ENCODE measurements around the gene FHAD1. TPM values are rescaled to one million over a fixed set of nuclear protein-coding genes. Genes with fewer than 3 reads are reported as not detected.

FHAD1 gene
- total RNA-seq, 2 experiments from 2014 or later: not detected

GRCh38 chr1:15364740-15365139 is 117.7 kb downstream of the FHAD1 start:
- ChIA-PET POLR2A (no interaction called here), CTCF (interaction anchor here (0.6 kb wide), 1 partner anchor 31 kb away, joined by 3 read pairs; no protein-coding TSS in a partner anchor)
- Histone ChIP-seq H3K36me3 (ENCODE audit: insufficient read depth, low read length) (no peaks in the 10 kb centered on the region), H3K27me3 (ENCODE audit: control insufficient read depth in 1 of 2, insufficient read depth in 2 of 2, low read length in 2 of 2) (no peaks in the 10 kb centered on the region), H3K27ac (ENCODE audit: low read depth in 1 of 2, low read length in 2 of 2) (no peak overlapping the region), H3K4me3 (ENCODE audit: low read length) (no peak overlapping the region), H3K9me3 (ENCODE audit: control insufficient read depth in 1 of 2, insufficient read depth in 1 of 2, low read length in 2 of 2) (no peaks in the 10 kb centered on the region), H3K4me1 (ENCODE audit: insufficient read depth, low read length) (no peaks in the 10 kb centered on the region)
- Mint-ChIP-seq H3K36me3 (ENCODE audit: low read depth) (no peaks in the 10 kb centered on the region), H3K27me3 (no peaks in the 10 kb centered on the region), H3K27ac (no peak overlapping the region), H3K9me3 (no peaks in the 10 kb centered on the region), H3K4me1 (ENCODE audit: low read depth) (no peaks in the 10 kb centered on the region), H3K4me3 (no peak overlapping the region)
- ATAC-seq (ENCODE audit: poor library complexity) (no peak), DNase-seq (peak in 3 of 14 experiments; percentile 9 to 42 (median 21))
- intact Hi-C loops (cut with DNase I, micrococcal nuclease): loop anchor here in 1 of 2 experiments (5.0 kb wide), 1 partner anchor 37 kb away; no protein-coding TSS in a partner anchor
- TF ChIP-seq, protein P1, sequence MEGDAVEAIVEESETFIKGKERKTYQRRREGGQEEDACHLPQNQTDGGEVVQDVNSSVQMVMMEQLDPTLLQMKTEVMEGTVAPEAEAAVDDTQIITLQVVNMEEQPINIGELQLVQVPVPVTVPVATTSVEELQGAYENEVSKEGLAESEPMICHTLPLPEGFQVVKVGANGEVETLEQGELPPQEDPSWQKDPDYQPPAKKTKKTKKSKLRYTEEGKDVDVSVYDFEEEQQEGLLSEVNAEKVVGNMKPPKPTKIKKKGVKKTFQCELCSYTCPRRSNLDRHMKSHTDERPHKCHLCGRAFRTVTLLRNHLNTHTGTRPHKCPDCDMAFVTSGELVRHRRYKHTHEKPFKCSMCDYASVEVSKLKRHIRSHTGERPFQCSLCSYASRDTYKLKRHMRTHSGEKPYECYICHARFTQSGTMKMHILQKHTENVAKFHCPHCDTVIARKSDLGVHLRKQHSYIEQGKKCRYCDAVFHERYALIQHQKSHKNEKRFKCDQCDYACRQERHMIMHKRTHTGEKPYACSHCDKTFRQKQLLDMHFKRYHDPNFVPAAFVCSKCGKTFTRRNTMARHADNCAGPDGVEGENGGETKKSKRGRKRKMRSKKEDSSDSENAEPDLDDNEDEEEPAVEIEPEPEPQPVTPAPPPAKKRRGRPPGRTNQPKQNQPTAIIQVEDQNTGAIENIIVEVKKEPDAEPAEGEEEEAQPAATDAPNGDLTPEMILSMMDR (IDR thresholded peaks at IDR 0.05): no peak

DNA sequence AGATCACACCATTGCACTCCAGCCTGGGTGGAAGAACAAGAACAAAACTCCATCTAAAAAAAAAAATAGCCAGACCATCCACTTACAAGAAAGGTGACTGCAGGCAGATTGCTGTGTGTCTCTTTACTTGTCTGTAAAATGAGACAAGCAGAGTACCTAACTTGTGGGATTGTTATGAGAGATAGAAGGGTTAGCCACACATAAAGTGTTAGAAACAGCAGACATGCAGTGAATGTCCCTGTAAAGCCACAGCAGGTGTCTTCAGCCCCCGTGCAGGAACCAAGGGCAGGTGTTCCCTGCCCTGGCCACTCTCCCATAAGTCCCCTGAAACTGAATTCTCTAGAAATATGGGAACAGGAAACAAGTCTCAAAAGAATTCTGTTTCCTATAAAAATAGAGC is 121.9 kb downstream of the FHAD1 start:
- POLR2A ChIA-PET: no interaction called here
- H3K4me1 Mint-ChIP-seq (ENCODE audit: low read depth): no peaks in the 10 kb centered on the region
- H3K36me3 Mint-ChIP-seq (ENCODE audit: low read depth): no peaks in the 10 kb centered on the region
- CTCF ChIA-PET: no interaction called here
- Histone ChIP-seq H3K27me3 (ENCODE audit: control insufficient read depth in 1 of 2, insufficient read depth in 2 of 2, low read length in 2 of 2) (no peaks in the 10 kb centered on the region), H3K4me3 (ENCODE audit: low read length) (no peak overlapping the region), H3K36me3 (ENCODE audit: insufficient read depth, low read length) (no peaks in the 10 kb centered on the region), H3K4me1 (ENCODE audit: insufficient read depth, low read length) (no peaks in the 10 kb centered on the region), H3K9me3 (ENCODE audit: control insufficient read depth in 1 of 2, insufficient read depth in 1 of 2, low read length in 2 of 2) (no peaks in the 10 kb centered on the region), H3K27ac (ENCODE audit: low read depth in 1 of 2, low read length in 2 of 2) (no peak overlapping the region)
- ATAC-seq (ENCODE audit: poor library complexity) (no peak), DNase-seq (no peak)
- H3K9me3 Mint-ChIP-seq: no peaks in the 10 kb centered on the region
- intact Hi-C loops (cut with DNase I, micrococcal nuclease): loop anchor here in 1 of 2 experiments (5.0 kb wide), 1 partner anchor 42 kb away; no protein-coding TSS in a partner anchor
- H3K4me3 Mint-ChIP-seq: no peak overlapping the region
- no peaks in the 10 kb centered on the region for H3K27me3 Mint-ChIP-seq
- TF ChIP-seq, protein P1 (IDR thresholded peaks at IDR 0.05): no peak
- no peak overlapping the region for H3K27ac Mint-ChIP-seq

GRCh38 chr1:15370268-15370667 is 123.2 kb downstream of the FHAD1 start:
- Histone ChIP-seq H3K36me3 (ENCODE audit: insufficient read depth, low read length) (no peaks in the 10 kb centered on the region), H3K9me3 (ENCODE audit: control insufficient read depth in 1 of 2, insufficient read depth in 1 of 2, low read length in 2 of 2) (no peaks in the 10 kb centered on the region), H3K4me3 (ENCODE audit: low read length) (no peak overlapping the region), H3K4me1 (ENCODE audit: insufficient read depth, low read length) (no peaks in the 10 kb centered on the region), H3K27ac (ENCODE audit: low read depth in 1 of 2, low read length in 2 of 2) (no peak overlapping the region), H3K27me3 (ENCODE audit: control insufficient read depth in 1 of 2, insufficient read depth in 2 of 2, low read length in 2 of 2) (no peaks in the 10 kb centered on the region)
- ChIA-PET POLR2A (no interaction called here), CTCF (no interaction called here)
- intact Hi-C loops (cut with DNase I, micrococcal nuclease): no loop called here
- Mint-ChIP-seq H3K27me3 (no peaks in the 10 kb centered on the region), H3K27ac (no peak overlapping the region), H3K4me3 (no peak overlapping the region), H3K4me1 (ENCODE audit: low read depth) (no peaks in the 10 kb centered on the region), H3K36me3 (ENCODE audit: low read depth) (no peaks in the 10 kb centered on the region), H3K9me3 (no peaks in the 10 kb centered on the region)
- ATAC-seq (ENCODE audit: poor library complexity) (no peak), DNase-seq (no peak)
- TF ChIP-seq, protein P1 (IDR thresholded peaks at IDR 0.05): no peak

All from CD4-positive, alpha-beta T cell (primary cell).